ENCODE results near the gene SYNPO2. TPM values are rescaled to one million over a fixed set of nuclear protein-coding genes. Genes with fewer than 3 reads are reported as not detected.

SYNPO2 gene
- total and polyA plus RNA-seq, 10 of the 15 experiments (the other 5 are each of a cell fraction or from before 2014, with no cell fraction given) = 0.04 to 0.34 (median 0.28) TPM

DNA sequence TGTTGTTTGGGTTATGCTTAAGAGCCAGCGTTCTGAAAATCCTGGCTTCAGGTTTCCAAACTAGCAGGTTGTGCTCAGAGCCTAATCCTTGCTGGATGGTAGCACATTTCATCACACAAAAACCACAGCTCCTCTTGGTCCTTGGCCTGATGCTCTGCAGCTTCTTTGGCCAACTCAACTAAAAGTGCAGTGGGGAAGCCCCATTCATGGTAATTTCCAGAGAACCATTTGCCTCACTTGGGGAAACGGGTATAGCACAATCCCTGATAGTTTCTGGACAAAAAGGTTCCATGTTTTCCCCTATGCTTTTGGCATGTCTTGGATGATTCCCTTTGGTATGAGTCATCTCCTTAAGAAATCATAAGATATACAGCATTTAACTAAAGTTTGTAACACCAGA, 78.7 kb downstream of the SYNPO2 start:
- no peak for TF ChIP-seq ZBED1 (IDR thresholded peaks at IDR 0.05; ENCODE audit: borderline replicate concordance)
- TF ChIP-seq SIX5 (IDR thresholded peaks at IDR 0.05; ENCODE audit: low read depth, low read length, severe bottlenecking) = no peak
- TF ChIP-seq NR2C1 (IDR thresholded peaks at IDR 0.05) = no peak
- no peak for TF ChIP-seq TAF1 (IDR thresholded peaks at IDR 0.05; ENCODE audit: borderline replicate concordance, low read depth, low read length)
- no peak for TF ChIP-seq ZNF592 (IDR thresholded peaks at IDR 0.05)
- no peak for TF ChIP-seq BCL11A (IDR thresholded peaks at IDR 0.05; ENCODE audit: low read depth, low read length)
- TF ChIP-seq NFXL1 (IDR thresholded peaks at IDR 0.05; ENCODE audit: borderline replicate concordance) = no peak
- no peak for TF ChIP-seq LARP7 (IDR thresholded peaks at IDR 0.05)
- TF ChIP-seq IKZF2 (IDR thresholded peaks at IDR 0.05) = no peak
- TF ChIP-seq RUNX3 (IDR thresholded peaks at IDR 0.05; ENCODE audit: low read length) = no peak
- TF ChIP-seq SMAD5 (IDR thresholded peaks at IDR 0.05; ENCODE audit: low read depth) = no peak
- TF ChIP-seq FOS (IDR thresholded peaks at IDR 0.05; ENCODE audit: borderline replicate concordance, extremely low read depth, insufficient read length) = no peak
- TF ChIP-seq, protein P1, sequence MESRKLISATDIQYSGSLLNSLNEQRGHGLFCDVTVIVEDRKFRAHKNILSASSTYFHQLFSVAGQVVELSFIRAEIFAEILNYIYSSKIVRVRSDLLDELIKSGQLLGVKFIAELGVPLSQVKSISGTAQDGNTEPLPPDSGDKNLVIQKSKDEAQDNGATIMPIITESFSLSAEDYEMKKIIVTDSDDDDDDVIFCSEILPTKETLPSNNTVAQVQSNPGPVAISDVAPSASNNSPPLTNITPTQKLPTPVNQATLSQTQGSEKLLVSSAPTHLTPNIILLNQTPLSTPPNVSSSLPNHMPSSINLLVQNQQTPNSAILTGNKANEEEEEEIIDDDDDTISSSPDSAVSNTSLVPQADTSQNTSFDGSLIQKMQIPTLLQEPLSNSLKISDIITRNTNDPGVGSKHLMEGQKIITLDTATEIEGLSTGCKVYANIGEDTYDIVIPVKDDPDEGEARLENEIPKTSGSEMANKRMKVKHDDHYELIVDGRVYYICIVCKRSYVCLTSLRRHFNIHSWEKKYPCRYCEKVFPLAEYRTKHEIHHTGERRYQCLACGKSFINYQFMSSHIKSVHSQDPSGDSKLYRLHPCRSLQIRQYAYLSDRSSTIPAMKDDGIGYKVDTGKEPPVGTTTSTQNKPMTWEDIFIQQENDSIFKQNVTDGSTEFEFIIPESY (IDR thresholded peaks at IDR 0.05) = no peak
- no peak for TF ChIP-seq PBX3 (IDR thresholded peaks at IDR 0.05; ENCODE audit: insufficient replicate concordance, low read depth, low read length)
- no peaks in the 10 kb centered on the region for H3K36me3 ChIP-seq (ENCODE audit: control insufficient read depth in 2 of 2, insufficient read depth in 2 of 2, low read length in 1 of 2)
- SMC1A ChIA-PET (ENCODE audit: uncharacterized antibody, unreplicated experiment) = interaction anchor here (1.1 to 2.3 kb wide), 4 partner anchors 10 to 18 kb away, joined by 3 to 6 read pairs (median 4); no protein-coding TSS in a partner anchor
- no peaks in the 10 kb centered on the region for H3K9me3 ChIP-seq (replicated peaks; ENCODE audit: control insufficient read depth, insufficient read depth, low read length)
- H4K20me1 ChIP-seq (ENCODE audit: control insufficient read depth, insufficient read depth) = no peaks in the 10 kb centered on the region
- H3K9ac ChIP-seq (ENCODE audit: control insufficient read depth, insufficient read depth, low read length) = no peak overlapping the region
- WGBS (ENCODE audit: insufficient coverage, insufficient replicate concordance, low lambda C conversion rate, missing lambda C conversion rate) = 67% methylated on average over 2 of the region's 2 CpGs
- H3K79me2 ChIP-seq (ENCODE audit: control insufficient read depth, insufficient read depth, low read length) = no peaks in the 10 kb centered on the region
- H2AFZ ChIP-seq (ENCODE audit: control insufficient read depth, low read depth, low read length) = peak overlapping the region; percentile 28; the same call in 1 of the 2 replicates
- H3K4me2 ChIP-seq (ENCODE audit: control insufficient read depth, insufficient read depth) = no peak overlapping the region
- peaks cover 15% of the 10 kb centered on the region for H3K4me1 ChIP-seq (ENCODE audit: control insufficient read depth, insufficient read depth, low read length)
- intact Hi-C loops (cut with micrococcal nuclease; ENCODE audit: unreplicated experiment) (no loop called here), in situ Hi-C loops (cut with MboI) (no loop called here)
- CTCF ChIA-PET = interaction anchor here (0.6 to 1.9 kb wide), 6 partner anchors 54 to 662 kb away, joined by 3 to 4 read pairs (median 3); partner anchors contain the start of gene PDE5A
- H3K4me3 ChIP-seq = no peak overlapping the region
- peak; percentile 52 for ATAC-seq
- no peak overlapping the region for H3K27ac ChIP-seq (ENCODE audit: control insufficient read depth, insufficient read depth)
- H3K27me3 ChIP-seq (replicated peaks in 1 of 2; ENCODE audit: control insufficient read depth in 2 of 2, insufficient read depth in 2 of 2, low read length in 1 of 2) = no peaks in the 10 kb centered on the region
- DNase-seq (ENCODE audit: low read depth, low spot score) = no peak
- RAD21 ChIA-PET (ENCODE audit: unreplicated experiment) = interaction anchor here (1.7 to 1.8 kb wide), 2 partner anchors 193 to 195 kb away, joined by 4 to 5 read pairs; no protein-coding TSS in a partner anchor
- POLR2A ChIA-PET = interaction anchor here (1.5 kb wide), 1 partner anchor 245 kb away, joined by 3 read pairs; the partner anchor contains the start of gene USP53
- no TSS peak for BruUV-seq (replicated peaks)
- no peak for FAIRE-seq

All from GM12878 (cell line).